Stimulated activated naive CD4-positive, alpha-beta T cell (primary cell): ENCODE data around the gene CCN5.
"Not testable (repeated sequence)": the region's sequence is repeated elsewhere in the genome, so short reads cannot be mapped to it uniquely, and the experiment has no call there.

Source experiments
- DNase-seq, 6 experiments: peaks; one replicate each; lab custom pipeline; 2025; lab: John Stamatoyannopoulos, UW

CCN5 gene

GRCh38 chr20:44759595-44759994 lies 44.4 kb downstream of the CCN5 start:
- DNase-seq, result no peak

DNA sequence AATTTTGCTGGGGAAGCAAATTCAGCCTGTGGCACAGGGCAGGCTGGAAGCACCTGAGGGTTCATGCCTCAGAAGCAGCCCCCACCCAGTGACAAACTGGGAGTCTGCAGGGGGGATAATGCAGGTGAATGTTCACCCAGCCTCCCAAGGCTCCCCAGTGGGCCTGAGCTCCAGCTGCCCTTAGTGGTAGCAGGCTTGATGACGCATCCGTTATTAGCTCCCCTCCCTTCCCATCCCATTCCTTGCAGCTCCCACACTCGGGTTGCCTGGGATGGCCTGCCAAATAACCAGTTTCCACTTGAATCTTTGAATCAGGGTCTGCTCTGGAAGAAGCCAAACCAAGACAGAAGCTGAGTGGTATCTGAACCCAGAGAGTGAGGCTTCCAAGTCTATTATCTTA lies 46.3 kb downstream of the CCN5 start:
- DNase-seq, result no peak

- no peak for DNase-seq
Measured at GRCh38 chr20:44762466-44763140, 47.4 kb downstream of the CCN5 start.

DNA sequence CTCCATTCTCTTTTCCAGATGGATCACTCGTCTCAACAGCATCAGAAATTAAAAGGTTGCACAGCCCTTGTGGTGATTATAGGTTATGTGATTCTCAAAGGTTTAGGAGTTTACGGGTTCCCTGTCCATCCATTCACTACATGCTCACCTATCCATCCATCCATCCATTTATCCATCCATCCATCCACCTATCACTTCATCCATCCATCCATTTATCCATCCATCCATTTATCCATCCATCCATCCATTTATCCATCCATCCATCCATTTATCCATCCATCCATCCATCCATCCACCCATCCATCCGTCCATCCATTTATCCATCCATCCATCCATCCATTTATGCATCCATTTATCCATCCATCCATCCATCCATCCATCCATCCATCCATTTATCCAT lies 48.6 kb downstream of the CCN5 start:
- DNase-seq, result not testable (repeated sequence)

DNA sequence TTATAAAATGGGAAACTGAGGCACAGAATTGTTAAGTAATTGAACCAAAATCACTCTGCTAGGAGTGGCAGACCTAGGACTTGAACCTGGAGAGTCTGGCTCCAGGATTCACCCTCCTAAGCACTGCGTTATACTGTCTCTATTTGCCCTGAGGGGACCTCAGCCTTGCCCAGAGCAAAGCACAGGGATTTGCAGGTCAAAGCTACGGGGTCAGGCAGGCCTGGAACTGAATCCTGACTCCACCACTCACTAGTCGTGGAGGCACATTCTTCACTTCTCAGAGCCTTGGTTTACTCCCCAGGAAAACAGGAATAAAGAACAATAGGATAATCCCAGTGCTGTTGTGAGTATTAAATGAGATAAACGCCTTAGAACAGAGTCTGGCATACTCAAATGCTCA lies 49.9 kb downstream of the CCN5 start:
- no peak for DNase-seq

DNA sequence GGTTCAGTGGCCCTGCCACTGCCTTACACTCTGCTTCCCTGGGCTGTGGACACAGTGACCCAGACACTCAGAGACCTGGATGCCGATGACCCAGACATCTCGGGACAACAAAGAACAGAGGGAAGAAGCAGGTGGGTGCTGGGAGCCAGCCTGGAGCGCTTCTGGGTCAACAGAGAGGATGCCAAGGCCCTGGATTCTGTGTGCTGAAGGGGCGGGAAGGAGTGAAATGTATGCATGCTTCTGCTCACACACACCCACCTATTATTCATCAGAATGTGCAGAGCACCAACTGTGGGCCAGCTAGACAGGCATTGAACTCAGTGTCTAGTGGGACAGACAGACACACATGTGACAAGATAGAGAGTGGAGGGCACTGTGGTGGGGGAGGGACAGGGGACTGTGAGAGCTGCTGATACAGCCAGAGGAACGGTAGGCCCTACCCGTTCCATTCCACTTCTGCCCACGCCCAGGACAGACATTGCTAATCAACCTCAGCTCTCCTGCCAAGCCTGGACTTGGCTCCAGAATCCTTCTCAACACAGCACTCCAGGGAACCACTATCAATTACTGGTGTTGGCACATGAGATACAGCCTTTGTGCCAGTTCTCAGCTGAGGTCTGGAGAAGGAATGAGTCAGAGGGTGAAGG lies 50.7 kb downstream of the CCN5 start:
- no peak for DNase-seq

- DNase-seq, result no peak
Measured at GRCh38 chr20:44768256-44768655, 53.1 kb downstream of the CCN5 start.

- DNase-seq, result no peak
Measured at GRCh38 chr20:44768854-44769480, 53.8 kb downstream of the CCN5 start.

GRCh38 chr20:44769481-44769863 lies 54.3 kb downstream of the CCN5 start:
- DNase-seq, result no peak

DNA sequence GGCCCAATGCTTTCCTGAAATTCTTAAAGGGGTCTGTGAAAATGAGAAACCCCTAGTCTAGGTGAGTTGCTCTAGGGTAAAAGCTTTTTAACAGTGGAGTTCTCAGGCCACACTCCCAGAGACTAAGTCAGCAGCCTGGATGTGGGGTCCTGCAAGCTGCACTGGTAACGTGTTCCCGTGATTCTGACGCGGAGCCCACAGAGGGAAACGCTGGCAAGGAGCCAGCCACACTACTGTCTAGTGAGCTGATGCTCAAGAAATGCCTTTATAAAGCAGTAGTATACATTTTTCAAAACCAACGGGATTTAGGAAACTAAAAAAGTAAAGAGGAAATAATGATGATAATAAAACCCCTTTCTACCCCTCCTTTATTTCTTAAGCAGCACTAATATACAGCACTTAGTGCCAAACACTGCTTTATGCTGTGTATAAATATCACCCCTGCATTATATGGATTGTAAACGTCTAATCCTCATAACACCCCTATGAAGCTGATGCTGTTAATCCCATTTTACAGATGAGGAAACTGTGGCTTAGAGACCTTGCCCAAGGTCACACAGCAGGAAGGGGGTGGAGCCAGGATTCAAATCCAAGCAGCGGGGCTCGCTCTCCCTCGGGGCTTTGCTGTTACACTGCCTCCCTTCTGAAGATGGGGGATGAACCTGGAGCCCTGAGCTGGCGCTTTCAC lies 55.5 kb downstream of the CCN5 start:
- DNase-seq, result no peak

DNA sequence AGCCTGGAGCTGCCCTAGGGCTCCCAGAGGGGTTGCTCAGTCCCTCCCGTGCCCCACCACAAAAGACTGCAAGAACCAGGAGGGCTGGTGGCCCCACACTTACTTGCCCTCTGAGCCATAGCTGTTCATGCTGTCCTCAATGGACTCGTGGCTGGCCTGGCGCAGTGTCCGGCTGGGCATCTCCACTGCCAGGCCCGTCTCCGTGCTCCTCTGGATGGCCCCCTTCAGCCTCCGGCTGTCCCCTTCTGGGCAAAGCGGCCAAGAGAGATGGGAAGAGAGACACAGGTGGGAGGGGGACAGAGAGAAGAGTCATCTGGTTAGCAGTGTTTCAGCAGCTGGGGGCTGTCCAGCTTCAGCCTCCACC lies 56.0 kb downstream of the CCN5 start:
- no peak for DNase-seq

GRCh38 chr20:44772636-44773035 lies 57.5 kb downstream of the CCN5 start:
- DNase-seq, result no peak

GRCh38 chr20:44773070-44773829 lies 58.1 kb downstream of the CCN5 start:
- DNase-seq, result no peak

GRCh38 chr20:44776980-44777379 lies 61.8 kb downstream of the CCN5 start:
- DNase-seq, result no peak
